ENCODE data around the gene C16orf74. TPM values are rescaled to one million over a fixed set of nuclear protein-coding genes. Genes with fewer than 3 reads are reported as not detected.

Gene C16orf74
- total and polyA plus RNA-seq, 2 experiments from 2014 or later = 5.3 to 7.8 TPM

DNA sequence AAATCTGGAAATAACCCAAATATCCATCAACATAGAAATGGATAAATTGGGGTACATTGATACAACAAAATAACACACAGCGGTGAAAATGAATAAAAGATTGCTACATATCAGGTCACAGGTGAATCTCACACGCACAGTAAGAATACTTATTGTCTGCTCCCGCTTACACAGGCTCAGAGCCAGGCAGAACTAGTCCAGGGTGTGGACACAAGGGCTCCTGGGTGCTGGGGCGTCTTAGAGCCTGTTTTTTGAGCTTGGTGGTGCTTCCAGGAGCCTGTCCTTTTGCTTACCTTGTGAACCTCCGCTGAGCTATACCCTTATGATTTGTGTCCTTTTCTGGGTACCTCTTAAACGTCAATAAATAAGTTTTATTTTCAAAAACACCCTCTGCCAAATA is 19.8 kb upstream of the C16orf74 start:
- no peaks in the 10 kb centered on the region for H3K9me2 ChIP-seq (replicated peaks; ENCODE audit: insufficient read depth)
- H3K4me1 ChIP-seq (ENCODE audit: insufficient read depth) = no peaks in the 10 kb centered on the region
- WGBS (ENCODE audit: low lambda C conversion rate, missing lambda C conversion rate) = 91% methylated on average over 6 of the region's 6 CpGs
- no peaks in the 10 kb centered on the region for H4K20me1 ChIP-seq (ENCODE audit: insufficient read depth, poor library complexity, severe bottlenecking)
- H2AFZ ChIP-seq = no peak overlapping the region
- DNase-seq (ENCODE audit: low spot score) = no peak
- no peak overlapping the region for H3K4me3 ChIP-seq
- H3K27me3 ChIP-seq = no peaks in the 10 kb centered on the region
- TF ChIP-seq, protein P1, sequence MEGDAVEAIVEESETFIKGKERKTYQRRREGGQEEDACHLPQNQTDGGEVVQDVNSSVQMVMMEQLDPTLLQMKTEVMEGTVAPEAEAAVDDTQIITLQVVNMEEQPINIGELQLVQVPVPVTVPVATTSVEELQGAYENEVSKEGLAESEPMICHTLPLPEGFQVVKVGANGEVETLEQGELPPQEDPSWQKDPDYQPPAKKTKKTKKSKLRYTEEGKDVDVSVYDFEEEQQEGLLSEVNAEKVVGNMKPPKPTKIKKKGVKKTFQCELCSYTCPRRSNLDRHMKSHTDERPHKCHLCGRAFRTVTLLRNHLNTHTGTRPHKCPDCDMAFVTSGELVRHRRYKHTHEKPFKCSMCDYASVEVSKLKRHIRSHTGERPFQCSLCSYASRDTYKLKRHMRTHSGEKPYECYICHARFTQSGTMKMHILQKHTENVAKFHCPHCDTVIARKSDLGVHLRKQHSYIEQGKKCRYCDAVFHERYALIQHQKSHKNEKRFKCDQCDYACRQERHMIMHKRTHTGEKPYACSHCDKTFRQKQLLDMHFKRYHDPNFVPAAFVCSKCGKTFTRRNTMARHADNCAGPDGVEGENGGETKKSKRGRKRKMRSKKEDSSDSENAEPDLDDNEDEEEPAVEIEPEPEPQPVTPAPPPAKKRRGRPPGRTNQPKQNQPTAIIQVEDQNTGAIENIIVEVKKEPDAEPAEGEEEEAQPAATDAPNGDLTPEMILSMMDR (IDR thresholded peaks at IDR 0.05; ENCODE audit: poor library complexity) = no peak
- no peak for TF ChIP-seq EZH2phosphoT487 (IDR thresholded peaks at IDR 0.05; ENCODE audit: low read depth, severe bottlenecking, unreplicated experiment)
- no peak for TF ChIP-seq EZH2 (IDR thresholded peaks at IDR 0.05; ENCODE audit: borderline replicate concordance)
- H3K4me2 ChIP-seq = no peak overlapping the region
- no peaks in the 10 kb centered on the region for H3K36me3 ChIP-seq (replicated peaks; ENCODE audit: insufficient read depth, low read depth)
- no peaks in the 10 kb centered on the region for H3K79me2 ChIP-seq
- H3K9me3 ChIP-seq (ENCODE audit: low read depth) = no peaks in the 10 kb centered on the region
- no peak overlapping the region for H3K27ac ChIP-seq

DNA sequence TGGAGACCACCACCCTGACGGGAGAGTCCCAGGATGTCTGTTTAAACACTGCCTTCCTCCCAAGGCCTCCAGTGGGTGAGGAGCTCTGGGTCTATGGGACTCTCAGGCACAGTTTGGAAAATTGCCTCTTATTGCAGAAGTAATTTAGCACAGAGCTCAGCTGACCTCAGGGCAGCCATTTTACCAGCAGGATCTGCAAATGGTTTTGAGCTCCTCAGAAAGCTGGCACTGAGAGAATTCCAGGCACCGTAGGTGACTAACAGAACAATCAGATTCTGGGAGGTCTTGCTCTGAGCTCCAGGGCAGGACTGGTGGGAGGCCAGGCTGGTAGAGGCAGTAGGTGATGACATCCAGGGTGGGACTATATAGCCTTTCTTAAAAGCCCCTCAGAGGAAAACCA is 17.3 kb upstream of the C16orf74 start:
- no peak overlapping the region for H3K4me3 ChIP-seq
- H4K20me1 ChIP-seq (ENCODE audit: insufficient read depth, poor library complexity, severe bottlenecking) = no peaks in the 10 kb centered on the region
- no peaks in the 10 kb centered on the region for H3K79me2 ChIP-seq
- no peaks in the 10 kb centered on the region for H3K4me1 ChIP-seq (ENCODE audit: insufficient read depth)
- DNase-seq (ENCODE audit: low spot score) = no peak
- H3K27ac ChIP-seq = no peak overlapping the region
- H3K36me3 ChIP-seq (replicated peaks; ENCODE audit: insufficient read depth, low read depth) = no peaks in the 10 kb centered on the region
- no peak overlapping the region for H3K4me2 ChIP-seq
- H2AFZ ChIP-seq = no peak overlapping the region
- no peaks in the 10 kb centered on the region for H3K9me3 ChIP-seq (ENCODE audit: low read depth)
- H3K9me2 ChIP-seq (replicated peaks; ENCODE audit: insufficient read depth) = no peaks in the 10 kb centered on the region
- H3K27me3 ChIP-seq = no peaks in the 10 kb centered on the region
- WGBS (ENCODE audit: low lambda C conversion rate, missing lambda C conversion rate) = 13% methylated on average over 2 of the region's 2 CpGs
- TF ChIP-seq EZH2phosphoT487 (IDR thresholded peaks at IDR 0.05; ENCODE audit: low read depth, severe bottlenecking, unreplicated experiment) = no peak
- TF ChIP-seq, protein P1 (IDR thresholded peaks at IDR 0.05; ENCODE audit: poor library complexity) = no peak
- no peak for TF ChIP-seq EZH2 (IDR thresholded peaks at IDR 0.05; ENCODE audit: borderline replicate concordance)

DNA sequence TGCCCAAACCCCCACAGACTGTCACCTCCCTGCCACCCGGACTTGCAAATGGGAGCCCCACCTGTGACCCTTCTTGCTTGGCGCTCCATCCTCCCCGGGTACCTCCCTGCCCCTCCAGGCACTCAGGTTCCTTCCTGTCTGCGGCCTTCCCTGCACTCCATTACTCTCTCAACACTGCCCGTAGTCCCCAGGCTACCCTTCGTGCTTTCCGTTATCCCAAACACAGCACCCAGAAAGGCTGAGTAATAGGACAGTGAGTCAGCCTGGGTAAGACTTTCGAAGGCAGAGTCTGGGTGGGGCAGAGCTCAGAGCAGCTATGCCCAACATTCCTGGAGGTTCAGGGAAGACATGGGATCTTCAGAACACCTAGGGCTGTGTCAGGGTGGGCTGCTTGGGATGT is 16.6 kb upstream of the C16orf74 start:
- WGBS (ENCODE audit: low lambda C conversion rate, missing lambda C conversion rate) = 75% methylated on average over 8 of the region's 8 CpGs
- Histone ChIP-seq H3K4me1 (ENCODE audit: insufficient read depth) (no peaks in the 10 kb centered on the region), H3K27ac (no peak overlapping the region), H3K36me3 (replicated peaks; ENCODE audit: insufficient read depth, low read depth) (no peaks in the 10 kb centered on the region), H3K27me3 (no peaks in the 10 kb centered on the region), H4K20me1 (ENCODE audit: insufficient read depth, poor library complexity, severe bottlenecking) (no peaks in the 10 kb centered on the region), H3K4me3 (no peak overlapping the region), H2AFZ (no peak overlapping the region), H3K4me2 (no peak overlapping the region), H3K9me2 (replicated peaks; ENCODE audit: insufficient read depth) (no peaks in the 10 kb centered on the region), H3K79me2 (no peaks in the 10 kb centered on the region), H3K9me3 (ENCODE audit: low read depth) (no peaks in the 10 kb centered on the region)
- peak; percentile 48 for DNase-seq (ENCODE audit: low spot score)
- TF ChIP-seq, protein P1 (IDR thresholded peaks at IDR 0.05; ENCODE audit: poor library complexity) = no peak
- TF ChIP-seq EZH2 (IDR thresholded peaks at IDR 0.05; ENCODE audit: borderline replicate concordance) (no peak), EZH2phosphoT487 (IDR thresholded peaks at IDR 0.05; ENCODE audit: low read depth, severe bottlenecking, unreplicated experiment) (no peak)

DNA sequence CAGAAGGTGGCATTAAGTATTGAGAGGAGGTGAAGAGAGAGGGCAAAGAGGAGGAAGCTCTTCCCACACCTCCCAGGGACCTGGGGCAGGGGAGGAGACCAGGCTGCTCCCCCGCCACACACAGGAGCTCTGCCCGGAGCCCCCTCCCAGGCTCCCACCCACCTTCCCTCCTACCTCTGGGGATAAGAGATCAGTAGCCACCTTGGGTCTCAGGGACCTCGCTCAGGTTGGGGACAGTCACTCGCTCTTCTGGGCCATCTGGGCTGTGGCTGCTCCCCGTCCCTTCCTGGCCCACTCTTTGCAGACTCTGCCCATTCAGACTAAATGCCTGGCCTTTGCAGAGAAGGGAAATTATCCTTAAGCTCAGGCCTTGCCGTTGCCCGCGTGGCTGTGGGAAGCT is 14.9 kb upstream of the C16orf74 start:
- Histone ChIP-seq H3K27me3 (no peaks in the 10 kb centered on the region), H3K36me3 (replicated peaks; ENCODE audit: insufficient read depth, low read depth) (no peaks in the 10 kb centered on the region), H3K79me2 (no peaks in the 10 kb centered on the region), H4K20me1 (ENCODE audit: insufficient read depth, poor library complexity, severe bottlenecking) (no peaks in the 10 kb centered on the region), H3K27ac (no peak overlapping the region), H3K9me2 (replicated peaks; ENCODE audit: insufficient read depth) (no peaks in the 10 kb centered on the region), H2AFZ (no peak overlapping the region), H3K4me3 (no peak overlapping the region), H3K9me3 (ENCODE audit: low read depth) (no peaks in the 10 kb centered on the region), H3K4me2 (no peak overlapping the region), H3K4me1 (ENCODE audit: insufficient read depth) (no peaks in the 10 kb centered on the region)
- 79% methylated on average over 8 of the region's 8 CpGs for WGBS (ENCODE audit: low lambda C conversion rate, missing lambda C conversion rate)
- no peak for TF ChIP-seq EZH2phosphoT487 (IDR thresholded peaks at IDR 0.05; ENCODE audit: low read depth, severe bottlenecking, unreplicated experiment)
- no peak for TF ChIP-seq EZH2 (IDR thresholded peaks at IDR 0.05; ENCODE audit: borderline replicate concordance)
- TF ChIP-seq, protein P1 (IDR thresholded peaks at IDR 0.05; ENCODE audit: poor library complexity) = no peak
- DNase-seq (ENCODE audit: low spot score) = no peak
